OCI-LY7 (cell line): Measurements from ENCODE around the gene TBC1D23.

ENCODE experiments used
- CTCF ChIP-seq: fragments of 200-600 bp; sonication (generic); conservative IDR thresholded peaks from 2 replicates; pipeline ENCODE4 v1.5.1; 2014; ENCODE audit warnings: mild to moderate bottlenecking, antibody characterized with exemption, low read length, moderate library complexity, mixed read lengths
- EZH2phosphoT487 ChIP-seq: fragments of 200-600 bp; sonication (generic); IDR thresholded peaks from 2 replicates; pipeline ENCODE4 v1.6.1; 2018; ENCODE audit warnings: low read depth, borderline replicate concordance, mild to moderate bottlenecking, mixed run types, antibody characterized with exemption, low read length, moderate library complexity, mixed read lengths

- TF ChIP-seq CTCF (no peak), EZH2phosphoT487 (no peak)
These were observed 18.1 kb downstream of the TBC1D23 start for GRCh38 chr3:100278910-100279309.
